GM18519 (cell line): Measurements from ENCODE around the gene MICAL3.
"Not testable (repeated sequence)": the region's sequence is repeated elsewhere in the genome, so short reads cannot be mapped to it uniquely, and the experiment has no call there.

ENCODE experiments used
- ATAC-seq: cut with Tn5 transposase; IDR thresholded peaks from one replicate; pipeline ENCODE4 v1.9.1; 2021; ENCODE audit warnings: mild to moderate bottlenecking, moderate library complexity; ENCODE audit not compliant: unreplicated experiment, low FRiP score

The MICAL3 gene

DNA sequence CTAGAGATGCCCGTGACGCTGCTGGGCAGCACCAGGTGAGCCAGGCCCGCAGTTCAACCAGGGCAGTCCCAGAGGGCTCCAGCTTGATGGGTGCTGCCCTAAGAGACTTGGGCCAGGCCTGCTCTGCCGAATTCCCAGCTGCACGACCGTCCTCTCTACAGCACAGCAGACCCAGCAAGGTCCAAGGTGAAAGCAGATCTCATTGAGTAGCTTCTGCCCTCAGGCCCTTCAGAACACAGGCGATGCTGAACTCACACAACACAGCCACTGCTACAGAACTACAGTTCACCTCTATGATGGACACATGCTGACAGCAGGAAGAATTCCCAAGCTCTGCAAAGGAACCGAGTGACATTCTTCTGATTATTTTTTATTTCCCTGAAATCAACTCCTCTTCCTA lies 81.6 kb downstream of the MICAL3 start:
- ATAC-seq, result no peak

DNA sequence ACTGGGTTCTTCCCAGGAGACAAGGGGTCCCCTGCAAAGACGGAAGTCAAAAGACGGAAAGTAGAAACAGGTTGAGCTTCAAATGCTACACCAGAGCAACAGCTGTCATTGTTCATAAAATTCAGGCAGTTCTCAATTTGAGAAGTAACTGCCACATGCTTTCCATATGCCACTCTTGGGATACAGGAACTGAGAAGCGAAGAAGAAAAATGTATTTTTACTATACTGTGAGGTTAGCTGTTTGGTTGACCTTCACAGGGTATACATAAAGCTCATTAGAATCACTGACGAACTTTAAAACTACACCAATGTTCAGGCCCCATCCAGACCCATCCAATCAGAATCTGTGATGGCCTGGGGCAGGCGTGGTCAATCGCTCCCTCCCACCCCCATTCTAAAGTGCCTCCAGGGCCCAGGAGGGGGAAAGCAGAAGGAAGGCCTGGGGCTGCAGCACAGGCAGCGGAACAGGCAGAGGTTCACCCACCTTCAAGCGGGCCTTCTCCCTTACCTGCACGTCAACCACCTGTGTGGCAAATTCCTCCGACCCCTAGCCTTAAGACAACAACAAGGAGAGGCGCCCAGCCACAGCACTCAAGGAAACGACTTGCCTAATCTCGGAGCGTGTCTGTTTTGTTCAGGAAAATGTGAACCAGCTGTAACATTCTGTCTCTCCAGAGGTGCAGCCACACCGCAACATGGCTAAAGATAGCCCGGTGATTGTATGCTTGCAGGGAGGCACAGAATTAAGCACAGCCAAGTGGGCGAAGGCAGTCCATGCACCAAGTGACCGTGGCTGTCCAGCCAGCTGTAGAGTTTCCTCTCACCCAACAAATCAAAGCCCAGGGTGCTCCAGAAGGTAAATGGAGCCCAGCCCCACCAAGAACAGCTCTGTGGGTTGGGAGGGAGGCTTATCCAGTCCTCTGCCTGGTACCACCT lies 82.6 kb downstream of the MICAL3 start:
- ATAC-seq, result no peak

DNA sequence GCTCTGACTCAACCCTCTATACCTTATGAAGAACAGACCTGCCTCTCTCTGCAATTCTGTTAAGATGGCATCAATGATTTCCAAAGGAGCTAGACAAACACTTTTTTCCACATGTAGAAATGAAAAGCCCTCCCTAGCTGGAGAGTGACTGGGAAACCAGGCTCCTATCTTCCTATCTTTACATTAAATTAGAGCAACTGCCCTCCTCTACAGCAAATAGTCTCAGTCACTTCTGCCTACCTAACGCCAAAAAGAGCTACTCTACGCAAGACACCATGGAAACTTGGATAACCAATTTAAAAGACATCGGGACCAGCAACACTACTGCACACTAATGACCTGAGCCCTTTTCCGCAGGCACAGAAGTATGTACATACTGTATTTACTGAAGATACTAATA lies 84.8 kb downstream of the MICAL3 start:
- ATAC-seq, result no peak

DNA sequence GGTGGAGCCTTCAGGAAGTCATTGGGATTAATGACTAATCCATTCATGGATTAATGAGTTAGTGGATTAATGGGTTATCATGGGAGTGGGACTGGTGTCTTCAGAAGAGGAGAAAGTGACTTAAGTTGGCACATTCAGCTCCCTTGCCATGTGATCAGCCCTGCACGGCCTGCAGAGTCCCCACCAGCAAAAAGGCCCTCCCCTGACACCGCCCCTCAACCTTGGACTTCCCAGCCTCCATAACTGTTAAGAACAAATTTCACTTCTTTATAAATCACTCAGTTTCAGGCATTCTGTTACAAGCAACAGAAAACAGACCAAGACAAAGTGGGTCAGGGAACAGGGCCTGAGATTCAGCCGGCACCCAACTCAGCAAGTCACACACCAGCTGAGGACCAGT lies 85.3 kb downstream of the MICAL3 start:
- no peak for ATAC-seq

DNA sequence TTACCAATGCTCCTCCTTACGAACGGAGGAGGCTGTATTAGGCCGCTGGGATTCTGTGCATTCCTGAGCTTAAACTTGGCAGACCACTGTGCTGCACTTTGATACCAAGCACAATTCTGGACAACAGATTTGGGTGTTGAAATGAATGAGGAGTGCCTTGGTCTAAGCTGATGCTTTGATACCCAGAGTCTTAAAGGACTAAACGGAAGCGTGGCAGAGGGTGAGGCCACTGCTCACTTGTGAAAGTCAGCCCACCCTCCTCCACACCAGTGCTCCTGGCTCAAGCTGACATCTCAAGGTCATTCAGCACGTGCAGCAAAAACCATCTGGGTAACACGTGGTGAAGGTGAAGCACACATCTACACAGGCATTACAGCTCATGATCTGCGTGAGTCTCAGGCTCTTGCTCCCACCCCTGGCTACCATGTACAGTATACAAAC lies 85.9 kb downstream of the MICAL3 start:
- ATAC-seq, result no peak

DNA sequence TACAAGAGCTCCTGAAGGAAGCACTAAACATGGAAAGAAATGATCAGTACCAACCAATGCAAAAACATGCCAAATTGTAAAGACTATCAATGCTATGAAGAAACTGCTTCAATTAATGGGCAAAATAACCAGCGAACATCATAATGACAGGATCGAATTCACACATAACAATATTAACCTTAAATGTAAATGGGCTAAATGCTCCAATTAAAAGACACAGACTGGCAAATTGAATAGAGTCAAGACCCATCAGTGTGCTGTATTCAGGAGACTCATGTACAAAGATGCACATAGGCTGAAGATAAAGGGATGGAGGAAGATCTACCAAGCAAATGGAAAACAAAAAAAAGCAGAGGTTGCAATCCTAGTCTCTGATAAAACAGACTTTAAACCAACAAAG lies 91.9 kb downstream of the MICAL3 start:
- ATAC-seq, result not testable (repeated sequence)

DNA sequence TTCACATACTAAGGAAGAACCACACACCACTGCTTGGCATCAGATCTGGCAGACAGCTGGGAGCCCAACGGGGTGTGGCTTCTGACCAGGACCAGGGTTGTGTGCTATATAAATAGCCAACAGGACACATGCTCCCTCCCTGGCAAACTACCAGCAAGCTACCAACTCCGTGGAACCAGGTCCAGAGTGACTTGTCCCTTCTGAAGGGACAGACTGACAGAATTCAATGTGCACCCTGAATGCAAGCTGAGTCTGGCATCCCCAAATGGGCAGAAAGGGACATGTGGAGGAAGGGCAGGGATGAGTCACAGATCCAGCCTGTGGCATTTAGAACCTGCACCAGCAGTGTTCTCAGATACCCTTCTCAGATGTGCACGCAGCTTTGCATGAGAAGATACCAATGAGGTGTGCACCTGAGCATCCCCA lies 92.9 kb downstream of the MICAL3 start:
- ATAC-seq, result no peak

DNA sequence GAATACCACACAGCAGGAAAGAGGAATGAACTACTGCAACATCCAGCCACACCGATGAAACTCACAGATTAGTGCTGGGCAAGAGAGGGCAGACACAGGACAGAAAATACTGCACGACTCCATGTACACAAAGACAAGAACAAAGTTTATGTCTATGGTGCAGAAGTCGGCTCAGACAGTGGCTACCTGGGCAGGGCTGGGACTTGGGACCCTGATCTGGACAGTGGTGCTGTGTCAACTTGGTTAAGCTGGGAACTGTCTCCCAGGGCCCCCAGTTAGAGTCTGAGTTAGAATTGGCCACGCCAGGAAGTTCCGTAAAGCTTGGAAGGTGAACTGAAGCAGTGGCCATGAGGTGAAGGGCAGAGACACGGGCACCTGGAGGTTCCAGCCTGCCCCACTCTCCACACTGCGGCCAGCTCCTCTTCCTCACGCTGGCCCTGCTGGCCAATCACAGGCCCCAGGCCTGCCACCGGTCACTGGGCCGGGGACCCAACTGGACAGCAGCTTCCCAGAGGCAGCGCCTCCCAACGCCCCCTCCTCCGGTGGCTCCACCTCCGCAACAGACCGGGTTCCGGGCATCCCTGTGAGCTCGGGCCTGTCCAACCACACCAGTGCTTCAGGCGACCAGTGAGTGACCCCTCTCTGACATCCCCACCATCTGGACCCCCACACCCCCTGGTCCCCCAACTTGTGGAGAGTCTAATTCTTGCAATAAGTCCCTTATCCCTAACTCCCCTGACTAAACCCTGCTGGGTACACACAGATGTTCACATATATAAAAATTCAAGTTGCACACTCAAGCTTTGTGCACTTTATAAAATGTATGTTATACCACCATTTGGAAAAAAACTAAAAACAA lies 93.7 kb downstream of the MICAL3 start:
- ATAC-seq, result no peak

DNA sequence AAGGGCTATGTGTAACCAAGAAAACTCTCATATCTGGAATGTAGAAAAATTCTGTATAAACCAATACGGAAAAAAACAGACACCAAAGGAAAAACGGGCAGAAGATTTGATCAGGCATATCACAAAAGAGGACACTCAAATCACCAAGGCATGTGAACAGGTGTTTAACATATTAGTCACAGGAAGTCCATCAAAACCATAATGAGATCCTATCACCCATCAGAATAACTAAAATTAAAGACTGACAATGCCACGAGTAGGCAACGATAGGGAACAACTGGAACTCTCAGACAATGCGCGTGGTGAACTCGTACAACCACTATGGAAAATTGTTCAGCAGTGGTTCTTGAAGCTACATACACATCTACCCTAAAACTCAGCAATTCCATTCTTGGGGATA lies 94.5 kb downstream of the MICAL3 start:
- no peak for ATAC-seq

DNA sequence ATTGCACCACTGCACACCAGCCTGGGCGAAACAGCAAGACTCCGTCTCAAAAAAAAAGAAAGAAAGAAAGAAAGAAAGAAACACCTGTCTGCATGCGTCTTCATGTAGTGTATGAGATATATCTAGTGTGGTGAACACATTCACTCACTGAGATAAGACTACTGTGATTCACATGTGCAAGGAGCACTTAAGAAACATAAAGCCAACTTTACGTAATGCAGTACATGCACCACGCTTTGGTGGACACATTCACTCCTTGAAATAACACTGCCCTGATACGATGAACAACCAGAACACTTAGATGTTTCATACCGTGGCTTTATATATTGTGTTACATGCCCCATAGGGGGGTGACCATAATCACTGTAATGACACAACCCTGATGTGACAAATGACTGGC lies 96.0 kb downstream of the MICAL3 start:
- no peak for ATAC-seq

DNA sequence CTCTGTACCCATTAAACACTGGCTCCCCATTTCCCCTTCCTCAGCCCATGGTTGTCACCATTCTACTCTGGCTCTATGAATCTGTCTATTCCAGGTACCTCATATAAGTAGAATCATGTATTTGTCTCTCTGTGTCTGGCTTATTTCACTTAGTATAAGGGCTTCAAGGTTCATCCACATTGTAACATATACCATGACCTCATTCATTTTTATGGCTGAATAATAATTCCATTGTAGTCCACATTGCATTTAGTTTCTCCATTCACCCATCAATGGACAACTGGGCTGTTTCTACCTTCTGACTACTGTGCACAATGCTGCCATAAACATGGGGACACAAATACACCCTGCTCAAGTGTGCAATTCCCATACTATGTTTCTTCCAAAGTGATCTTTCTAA lies 97.3 kb downstream of the MICAL3 start:
- ATAC-seq, result no peak

DNA sequence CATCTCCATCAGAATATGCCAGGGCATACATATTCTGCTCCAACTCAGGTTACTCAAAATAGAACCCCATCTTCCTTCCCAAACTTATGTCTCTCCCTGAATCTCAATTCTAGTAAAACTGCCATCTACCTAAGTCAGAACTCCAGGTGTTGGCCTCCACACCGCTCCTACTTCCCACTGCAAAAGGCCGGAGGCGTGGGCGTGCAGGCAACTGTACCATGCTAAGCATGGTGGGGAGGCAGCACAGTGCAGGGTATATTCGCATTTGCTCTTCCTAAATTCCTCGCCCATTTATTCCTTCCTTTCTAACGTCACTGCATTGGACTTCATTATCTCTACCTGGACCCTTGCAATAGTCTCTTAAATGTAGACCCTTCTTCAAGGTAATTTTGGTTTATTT lies 97.8 kb downstream of the MICAL3 start:
- no peak for ATAC-seq

DNA sequence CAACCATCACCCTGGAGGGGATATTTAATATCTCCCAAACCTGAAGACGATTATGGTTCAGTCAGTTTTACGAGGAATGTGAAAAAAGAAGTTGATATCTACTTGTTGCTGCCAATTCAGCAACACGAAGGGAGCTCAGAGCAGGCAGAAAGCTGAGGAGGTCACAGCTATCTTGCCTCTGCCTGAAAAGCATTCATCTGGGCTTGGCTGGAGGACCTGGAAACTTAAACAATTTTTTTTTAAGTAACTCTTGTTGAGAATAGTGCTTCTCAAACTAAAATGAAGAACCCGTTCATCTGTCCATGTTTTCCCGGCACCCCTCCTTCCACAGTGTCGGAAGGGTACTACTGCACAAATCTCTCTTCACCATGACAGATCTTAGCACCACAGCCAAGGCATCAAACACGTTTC lies 98.9 kb downstream of the MICAL3 start:
- no peak for ATAC-seq

DNA sequence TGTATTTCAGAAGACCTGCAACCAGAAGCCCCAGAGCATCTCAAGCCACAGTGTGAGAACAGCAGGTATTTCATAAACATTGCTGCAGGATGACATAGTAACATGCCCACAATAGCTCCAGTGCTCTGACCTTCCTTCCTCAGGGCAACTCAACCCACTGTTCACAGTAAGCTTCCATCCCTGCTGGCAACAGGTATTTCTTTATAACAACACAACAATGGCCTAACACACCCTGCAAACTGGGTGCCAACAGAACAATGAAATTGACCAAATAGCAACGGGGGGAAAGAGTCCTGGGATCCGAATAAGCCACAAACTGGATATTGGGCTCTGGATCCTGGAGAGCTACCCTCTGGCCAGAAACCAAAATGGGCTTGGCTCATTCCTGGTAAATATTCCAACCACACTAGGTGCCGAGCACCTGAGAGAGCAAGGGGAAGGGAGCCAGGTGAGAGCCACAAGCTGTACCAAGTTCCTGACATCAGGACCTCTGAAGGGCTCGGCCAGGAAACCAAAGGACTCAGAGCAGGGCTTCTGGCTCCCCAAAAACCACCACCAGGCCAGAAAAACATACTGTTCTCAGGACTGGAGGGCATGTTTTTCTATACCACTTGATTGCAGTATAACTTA lies 99.5 kb downstream of the MICAL3 start:
- no peak for ATAC-seq

DNA sequence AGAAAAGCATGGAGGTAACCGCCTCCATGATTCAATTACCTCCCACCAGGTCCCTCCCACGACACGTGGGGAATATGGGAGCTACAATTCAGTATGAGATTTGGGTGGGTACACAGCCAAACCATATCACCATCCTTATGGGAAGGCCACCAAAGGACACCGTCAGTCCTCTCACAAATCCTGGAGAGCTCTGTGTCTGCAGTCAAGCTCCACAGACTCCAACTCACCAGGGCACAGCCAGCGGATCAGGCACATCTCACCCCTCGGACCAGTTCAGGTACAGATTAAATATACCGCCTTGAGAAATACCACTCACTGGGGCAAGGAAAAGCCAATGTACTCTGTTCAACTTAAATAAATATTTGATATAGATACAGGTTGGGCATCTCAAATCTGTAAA lies 100.3 kb downstream of the MICAL3 start:
- ATAC-seq, result no peak

DNA sequence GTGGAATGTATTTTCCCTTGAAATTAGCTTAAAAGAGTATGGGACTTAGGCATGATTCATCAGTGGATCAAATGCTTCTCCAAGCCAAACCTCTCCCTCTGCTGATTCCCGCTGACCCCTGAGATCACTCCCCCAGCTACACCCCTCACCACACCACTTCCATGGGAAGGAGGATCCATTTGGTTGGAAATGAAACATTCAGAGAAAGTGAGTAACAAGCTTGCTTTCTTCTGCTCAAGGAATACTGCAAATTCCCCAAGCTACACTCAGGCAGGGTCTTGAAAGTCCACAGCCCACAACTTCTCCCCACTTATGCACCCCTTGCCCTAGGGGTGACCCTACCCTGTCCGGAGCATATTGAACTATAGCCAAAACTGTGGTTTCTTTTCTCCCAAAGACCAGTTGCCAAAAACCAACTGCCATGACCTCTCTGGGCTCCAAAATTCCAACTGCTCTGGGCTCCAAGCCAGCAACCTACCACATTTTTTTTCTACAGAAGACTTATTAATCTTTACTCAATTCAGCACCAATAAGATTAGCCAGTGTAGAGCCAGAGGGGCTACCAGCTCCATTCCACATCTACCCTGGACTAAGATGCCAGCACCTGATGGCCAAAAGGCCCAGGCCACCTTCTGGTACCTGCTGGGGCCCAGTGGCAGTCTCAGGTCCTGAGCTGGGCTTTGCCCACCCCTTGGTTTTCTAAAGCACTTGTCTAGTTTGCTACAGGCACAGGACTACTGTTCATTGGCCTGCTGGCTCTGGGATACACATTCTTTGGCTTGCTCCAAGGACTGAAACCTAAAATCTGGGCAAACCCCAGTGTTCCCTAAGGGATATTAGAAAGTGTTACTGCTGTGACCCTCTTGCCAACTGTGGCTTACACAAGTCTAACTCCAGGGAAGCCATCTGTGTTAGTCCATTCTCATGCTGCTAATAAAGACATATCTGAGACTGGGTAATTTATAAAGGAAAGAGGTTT lies 101.1 kb downstream of the MICAL3 start:
- no peak for ATAC-seq

DNA sequence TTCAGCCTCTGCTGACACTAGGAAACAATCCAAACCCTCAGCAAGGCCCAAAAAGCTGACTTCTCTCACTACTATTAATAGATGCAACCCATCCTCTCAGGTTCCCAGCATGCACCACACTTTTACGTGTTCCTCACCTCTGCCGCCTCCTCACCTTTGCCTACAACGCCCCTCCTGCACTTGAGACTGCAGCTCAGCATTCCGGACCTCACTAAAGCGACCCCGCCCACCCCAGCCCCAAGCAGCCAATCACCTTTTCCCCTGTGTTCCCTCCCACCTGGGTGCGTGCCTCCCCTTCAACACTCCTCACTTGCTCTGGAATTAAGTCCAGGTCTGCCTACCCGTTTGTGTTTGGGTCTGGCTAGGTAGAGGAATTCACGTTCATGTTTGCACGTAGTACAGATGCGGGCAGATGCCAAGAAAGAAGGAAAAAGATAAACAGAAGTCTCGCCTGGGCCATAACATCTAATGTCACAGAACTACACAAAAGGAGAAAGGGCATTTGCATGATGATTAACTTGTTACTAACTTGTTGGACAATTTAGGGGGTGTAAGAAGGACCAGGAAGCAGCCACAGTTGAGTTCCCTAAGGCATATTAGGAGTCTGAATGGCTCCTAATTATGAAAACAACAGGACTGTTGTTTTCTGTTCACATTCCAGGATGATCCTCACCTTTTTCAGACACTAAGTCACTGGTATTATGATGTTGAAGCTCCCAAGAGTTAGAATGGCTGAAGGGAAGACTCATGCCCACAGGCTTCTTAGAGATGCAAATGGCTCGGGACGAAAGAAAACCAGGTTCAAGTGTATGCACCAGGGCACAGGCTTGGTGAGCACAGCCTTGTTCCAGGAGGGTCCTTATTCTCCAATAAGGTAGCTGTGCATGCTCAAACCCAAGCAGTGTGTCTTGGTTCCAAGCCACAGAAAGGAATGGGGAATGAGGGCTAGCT lies 102.2 kb downstream of the MICAL3 start:
- ATAC-seq, result no peak

DNA sequence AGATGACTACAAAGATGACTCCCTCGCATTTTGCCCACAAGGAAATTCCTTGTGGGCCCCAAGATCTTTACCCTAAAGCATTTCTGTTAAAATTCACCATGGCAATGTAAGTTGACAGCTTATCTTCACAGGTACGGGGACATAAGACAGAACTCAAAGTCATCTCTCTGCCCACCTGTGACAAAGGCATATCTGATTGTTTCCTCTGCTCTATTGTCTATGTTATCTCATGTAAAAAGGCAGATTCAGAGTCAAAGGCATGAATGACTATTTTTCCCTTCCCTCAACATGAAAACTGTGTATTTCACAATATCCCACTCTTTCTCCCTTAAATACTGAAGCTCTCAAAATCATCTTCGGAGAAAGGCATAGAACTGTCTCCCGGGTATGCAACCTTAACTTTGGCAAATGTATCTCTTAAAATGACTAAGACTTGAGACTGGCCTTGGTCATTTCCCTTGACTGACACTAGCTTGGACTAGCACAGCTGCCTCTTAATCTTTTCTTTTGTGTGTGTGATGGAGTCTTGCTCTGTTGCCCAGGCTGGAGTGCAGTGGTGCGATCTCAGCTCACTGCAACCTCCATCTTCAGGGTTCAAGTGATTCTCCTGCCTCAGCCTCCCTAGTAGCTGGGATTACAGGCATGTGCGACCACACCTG lies 103.2 kb downstream of the MICAL3 start:
- ATAC-seq, result no peak
